Measurements from ENCODE around the gene GPR155. TPM values are rescaled to one million over a fixed set of nuclear protein-coding genes. Genes with fewer than 3 reads are reported as not detected.

GPR155 gene
- total RNA-seq, 6 donors from 2014 or later = 2.2 to 7.5 (median 3.6) TPM

DNA sequence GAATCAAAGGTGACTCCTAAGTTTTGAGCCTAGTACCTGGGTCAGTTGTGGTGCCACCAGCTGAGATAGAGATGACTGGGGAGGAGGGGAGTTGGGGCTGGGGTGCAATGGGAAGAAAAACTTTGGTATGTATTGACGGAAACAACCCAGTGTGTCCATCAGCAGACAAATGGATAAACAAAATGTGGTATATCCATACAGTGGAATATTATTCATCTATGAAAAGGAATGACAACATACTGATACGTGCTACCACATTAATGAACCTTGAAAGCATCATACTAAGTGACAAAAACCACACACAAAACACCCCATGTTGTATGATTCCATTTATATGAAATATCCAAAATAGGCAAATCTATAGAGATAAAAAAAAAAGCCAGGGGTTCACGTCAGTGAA is 41.1 kb upstream of the GPR155 start:
- 93 to 95% methylated on average over 3 of the region's 3 CpGs for WGBS, 2 donors
- no peaks in the 10 kb centered on the region for H3K4me1 ChIP-seq
- no peak for DNase-seq
- no peaks in the 10 kb centered on the region for H3K27me3 ChIP-seq
- ATAC-seq (ENCODE audit: low FRiP score in 2 of 2) = no peak
- H3K27ac ChIP-seq = no peak overlapping the region
- H3K4me3 ChIP-seq = no peak overlapping the region
- no peaks in the 10 kb centered on the region for H3K36me3 ChIP-seq
- TF ChIP-seq POLR2A (IDR thresholded peaks at IDR 0.05) (no peak), EP300 (IDR thresholded peaks at IDR 0.05) (no peak), POLR2AphosphoS5 (IDR thresholded peaks at IDR 0.05) (no peak), CTCF (IDR thresholded peaks at IDR 0.05) (no peak)
- H3K9me3 ChIP-seq = no peaks in the 10 kb centered on the region

GRCh38 chr2:174527101-174527721 is 40.4 kb upstream of the GPR155 start:
- H3K27ac ChIP-seq = no peak overlapping the region
- WGBS, 2 donors = 84 to 99% methylated on average over 3 of the region's 3 CpGs
- TF ChIP-seq CTCF (IDR thresholded peaks at IDR 0.05) (no peak), EP300 (IDR thresholded peaks at IDR 0.05) (no peak), POLR2AphosphoS5 (IDR thresholded peaks at IDR 0.05) (no peak), POLR2A (IDR thresholded peaks at IDR 0.05) (no peak)

DNA sequence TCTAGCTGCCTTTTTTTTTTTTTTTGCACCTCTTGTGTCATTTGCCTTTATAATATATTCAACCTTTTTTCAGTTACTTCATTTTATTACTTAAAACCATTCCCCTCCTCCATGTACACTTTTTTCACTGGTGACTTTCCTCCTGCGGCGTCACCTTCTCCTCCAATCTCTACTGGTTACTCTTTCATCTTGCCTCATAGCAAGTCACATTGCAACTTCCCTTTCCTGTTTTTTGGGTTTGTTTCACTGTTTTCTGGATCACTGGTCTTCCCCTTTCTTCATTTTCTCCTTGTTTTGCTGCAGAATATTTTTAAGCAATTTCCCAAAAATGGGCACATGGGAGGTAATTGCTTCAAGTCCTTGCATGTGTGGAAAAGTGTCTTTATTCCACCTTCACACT is 37.7 kb upstream of the GPR155 start:
- H3K27ac ChIP-seq = peak overlapping the region; percentile 24 to 65 (median 34)
- no peaks in the 10 kb centered on the region for H3K4me1 ChIP-seq
- H3K9me3 ChIP-seq = no peaks in the 10 kb centered on the region
- H3K4me3 ChIP-seq = no peak overlapping the region
- H3K27me3 ChIP-seq = no peaks in the 10 kb centered on the region
- 73 to 77% methylated on average over 2 of the region's 2 CpGs for WGBS, 2 donors
- TF ChIP-seq EP300 (IDR thresholded peaks at IDR 0.05) (no peak), POLR2AphosphoS5 (IDR thresholded peaks at IDR 0.05) (peak in 1 of 2 donors; percentile 30)
- no peaks in the 10 kb centered on the region for H3K36me3 ChIP-seq
- no peak for DNase-seq
- ATAC-seq (ENCODE audit: low FRiP score in 2 of 2) = peak in 1 of 2 donors; percentile 78

More at GRCh38 chr2:174527101-174527721, 40.4 kb upstream of the GPR155 start:
- DNase-seq = no peak
- no peaks in the 10 kb centered on the region for H3K9me3 ChIP-seq
- no peaks in the 10 kb centered on the region for H3K27me3 ChIP-seq
- H3K4me3 ChIP-seq = no peak overlapping the region
- ATAC-seq (ENCODE audit: low FRiP score in 2 of 2) = no peak
- no peaks in the 10 kb centered on the region for H3K4me1 ChIP-seq
- H3K36me3 ChIP-seq = no peaks in the 10 kb centered on the region

DNA sequence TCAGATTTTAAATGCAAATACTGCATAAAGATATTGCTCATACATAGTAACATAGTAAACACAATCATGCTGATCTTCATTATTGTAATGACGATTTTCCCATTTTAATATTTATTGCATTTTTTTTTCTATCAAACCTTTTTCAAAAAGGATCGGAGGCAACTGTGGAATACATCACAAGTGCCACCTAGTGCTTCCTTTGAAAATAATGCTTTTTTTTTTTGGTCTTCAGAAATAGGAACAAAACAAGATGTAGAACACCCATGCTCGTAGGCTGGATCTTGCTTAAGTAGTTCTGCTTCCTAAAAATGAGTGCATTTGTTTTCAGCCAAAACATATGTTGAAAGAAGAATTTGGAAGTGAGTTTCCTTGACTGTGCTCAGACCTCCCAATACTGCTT is 35.7 kb upstream of the GPR155 start:
- peak in 2 of 6 experiments; percentile 12 to 21 for TF ChIP-seq CTCF (IDR thresholded peaks at IDR 0.05)
- no peak for TF ChIP-seq POLR2AphosphoS5 (IDR thresholded peaks at IDR 0.05)
- Histone ChIP-seq H3K36me3 (no peaks in the 10 kb centered on the region), H3K27me3 (no peaks in the 10 kb centered on the region), H3K4me1 (no peaks in the 10 kb centered on the region), H3K9me3 (no peaks in the 10 kb centered on the region), H3K27ac (peak overlapping the region in 2 of 4 donors; percentile 32 to 65), H3K4me3 (no peak overlapping the region)
- WGBS, 2 donors = 15 to 27% methylated on average over 3 of the region's 3 CpGs
- ATAC-seq (ENCODE audit: low FRiP score in 2 of 2) (peak in 1 of 2 donors; percentile 72), DNase-seq (no peak)

DNA sequence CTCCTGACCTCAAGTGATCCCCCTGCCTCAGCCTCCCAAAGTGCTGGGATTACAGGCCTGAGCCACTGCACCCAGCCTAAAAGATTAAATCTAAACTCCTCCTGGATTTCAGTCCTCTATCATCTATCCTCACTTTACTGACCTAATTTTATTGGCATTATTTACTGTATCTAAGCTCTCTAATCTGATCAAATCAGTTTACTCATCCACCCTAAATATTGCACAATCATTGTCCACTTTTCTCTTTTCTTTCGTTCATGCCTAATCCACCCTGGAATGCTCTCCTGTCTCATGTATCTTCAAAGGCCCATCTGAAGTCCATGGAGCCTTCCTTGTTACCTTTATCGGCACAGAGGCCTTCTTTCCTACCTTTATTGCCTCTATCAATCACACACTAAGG is 31.6 kb upstream of the GPR155 start:
- no peak overlapping the region for H3K27ac ChIP-seq
- H3K4me1 ChIP-seq = no peaks in the 10 kb centered on the region
- no peaks in the 10 kb centered on the region for H3K9me3 ChIP-seq
- ATAC-seq (ENCODE audit: low FRiP score in 2 of 2) (no peak), DNase-seq (no peak)
- H3K36me3 ChIP-seq = no peaks in the 10 kb centered on the region
- WGBS, 2 donors = 73 to 86% methylated on average over 2 of the region's 2 CpGs
- no peak for TF ChIP-seq POLR2AphosphoS5 (IDR thresholded peaks at IDR 0.05)
- TF ChIP-seq POLR2A (IDR thresholded peaks at IDR 0.05) = no peak
- no peak for TF ChIP-seq EP300 (IDR thresholded peaks at IDR 0.05)
- TF ChIP-seq CTCF (IDR thresholded peaks at IDR 0.05) = no peak
- H3K4me3 ChIP-seq = no peak overlapping the region
- no peaks in the 10 kb centered on the region for H3K27me3 ChIP-seq

Data from upper lobe of left lung (tissue), 6 donors.